Measurements from ENCODE around the gene ADORA1. TPM values are rescaled to one million over a fixed set of nuclear protein-coding genes. Genes with fewer than 3 reads are reported as not detected.

ADORA1 gene
- total RNA-seq, 2 donors from 2014 or later, result 0.27 to 47.3 TPM

- Histone ChIP-seq H3K27me3 (replicated peaks; ENCODE audit: insufficient read depth) (no peaks in the 10 kb centered on the region), H3K4me1 (replicated peaks) (no peaks in the 10 kb centered on the region), H3K9me3 (no peaks in the 10 kb centered on the region), H3K36me3 (no peaks in the 10 kb centered on the region), H3K27ac (no peak overlapping the region), H3K4me3 (no peak overlapping the region)
- DNase-seq (ENCODE audit: low spot score), result no peak
- TF ChIP-seq CTCF (IDR thresholded peaks at IDR 0.05) (no peak), POLR2A (IDR thresholded peaks at IDR 0.05) (no peak), POLR2AphosphoS5 (IDR thresholded peaks at IDR 0.05) (no peak)
- intact Hi-C loops (cut with DNase I), result no loop called here
- 81% methylated on average over 8 of the region's 8 CpGs for WGBS
Measured at GRCh38 chr1:203098914-203099520, 28.5 kb upstream of the ADORA1 start.

- intact Hi-C loops (cut with DNase I), result no loop called here
- Histone ChIP-seq H3K27ac (peak overlapping the region in 1 of 2 donors; percentile 15), H3K9me3 (no peaks in the 10 kb centered on the region), H3K4me3 (no peak overlapping the region), H3K4me1 (replicated peaks) (no peaks in the 10 kb centered on the region), H3K36me3 (no peaks in the 10 kb centered on the region), H3K27me3 (replicated peaks; ENCODE audit: insufficient read depth) (no peaks in the 10 kb centered on the region)
- 65% methylated on average over 7 of the region's 7 CpGs for WGBS
- no peak for DNase-seq (ENCODE audit: low spot score)
- TF ChIP-seq POLR2A (IDR thresholded peaks at IDR 0.05) (no peak), POLR2AphosphoS5 (IDR thresholded peaks at IDR 0.05) (no peak), CTCF (IDR thresholded peaks at IDR 0.05) (no peak)
Measured at GRCh38 chr1:203099805-203100515, 27.6 kb upstream of the ADORA1 start.

- TF ChIP-seq CTCF (IDR thresholded peaks at IDR 0.05) (no peak), POLR2AphosphoS5 (IDR thresholded peaks at IDR 0.05) (no peak), POLR2A (IDR thresholded peaks at IDR 0.05) (no peak)
- DNase-seq (ENCODE audit: low spot score), result no peak
- Histone ChIP-seq H3K4me3 (no peak overlapping the region), H3K4me1 (replicated peaks) (no peaks in the 10 kb centered on the region), H3K9me3 (no peaks in the 10 kb centered on the region), H3K36me3 (no peaks in the 10 kb centered on the region), H3K27ac (peak overlapping the region in 1 of 2 donors; percentile 15), H3K27me3 (replicated peaks; ENCODE audit: insufficient read depth) (no peaks in the 10 kb centered on the region)
- intact Hi-C loops (cut with DNase I), result no loop called here
Measured at GRCh38 chr1:203100516-203100869, 27.0 kb upstream of the ADORA1 start.

- Histone ChIP-seq H3K4me1 (replicated peaks) (no peaks in the 10 kb centered on the region), H3K4me3 (no peak overlapping the region), H3K27me3 (replicated peaks; ENCODE audit: insufficient read depth) (no peaks in the 10 kb centered on the region), H3K36me3 (no peaks in the 10 kb centered on the region), H3K9me3 (no peaks in the 10 kb centered on the region), H3K27ac (no peak overlapping the region)
- no peak for DNase-seq (ENCODE audit: low spot score)
- intact Hi-C loops (cut with DNase I), result no loop called here
- TF ChIP-seq POLR2A (IDR thresholded peaks at IDR 0.05), result no peak
- TF ChIP-seq POLR2AphosphoS5 (IDR thresholded peaks at IDR 0.05), result no peak
- TF ChIP-seq CTCF (IDR thresholded peaks at IDR 0.05), result no peak
- WGBS, result 75% methylated on average over 6 of the region's 6 CpGs
Measured at GRCh38 chr1:203101813-203102634, 25.5 kb upstream of the ADORA1 start.

Measured in prostate gland (tissue), 2 donors.